ENCODE results near the gene MFAP2.
"Not testable (repeated sequence)": the region's sequence is repeated elsewhere in the genome, so short reads cannot be mapped to it uniquely, and the experiment has no call there.

The MFAP2 gene

GRCh38 chr1:16958475-16958874 lies 21.9 kb downstream of the MFAP2 start:
- no peak for DNase-seq

DNA sequence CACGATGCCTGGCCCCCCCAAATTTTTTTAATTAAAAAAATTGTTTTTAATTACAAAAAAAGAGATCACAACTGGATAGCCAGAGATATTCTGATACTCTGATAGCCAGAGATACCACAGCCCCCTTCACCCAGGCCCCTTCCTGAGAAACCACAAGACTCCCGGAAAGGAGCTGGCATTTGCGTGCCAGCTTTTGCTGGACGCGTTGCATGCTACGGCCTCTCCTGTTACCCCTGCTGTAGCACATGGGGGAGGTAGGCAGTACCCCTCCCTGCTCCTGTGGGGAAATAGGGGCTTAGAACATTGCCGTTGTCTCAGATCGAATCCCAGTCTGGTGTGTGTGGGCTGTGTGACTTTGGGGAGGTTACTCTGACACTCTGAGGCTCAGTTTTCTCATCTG lies 22.7 kb downstream of the MFAP2 start:
- no peak for DNase-seq

DNA sequence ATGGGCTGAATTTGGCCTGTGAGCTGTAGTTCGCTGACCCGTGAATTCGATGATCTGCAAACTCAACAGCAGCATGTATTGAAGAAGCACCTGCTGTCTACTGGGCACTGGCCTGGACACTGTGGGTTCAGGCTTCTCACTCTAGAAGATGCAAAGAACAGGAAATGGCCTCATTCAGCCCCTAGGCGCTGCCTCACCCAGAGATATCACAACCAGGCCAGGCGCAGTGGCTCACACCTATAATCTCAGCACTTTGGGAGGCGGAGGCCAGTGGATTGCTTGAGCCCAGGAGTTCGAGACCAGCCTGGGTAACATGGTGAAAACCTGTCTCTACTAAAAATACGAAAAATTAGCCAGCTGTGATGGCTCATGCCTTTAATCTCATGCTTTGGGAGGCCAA lies 23.6 kb downstream of the MFAP2 start:
- DNase-seq: no peak

- DNase-seq: no peak
Measured at GRCh38 chr1:16955186-16955585, 25.2 kb downstream of the MFAP2 start.

- no peak for DNase-seq
Measured at GRCh38 chr1:16954579-16954978, 25.8 kb downstream of the MFAP2 start.

- not testable (repeated sequence) for DNase-seq
Measured at GRCh38 chr1:16952376-16952775, 28.0 kb downstream of the MFAP2 start.

DNA sequence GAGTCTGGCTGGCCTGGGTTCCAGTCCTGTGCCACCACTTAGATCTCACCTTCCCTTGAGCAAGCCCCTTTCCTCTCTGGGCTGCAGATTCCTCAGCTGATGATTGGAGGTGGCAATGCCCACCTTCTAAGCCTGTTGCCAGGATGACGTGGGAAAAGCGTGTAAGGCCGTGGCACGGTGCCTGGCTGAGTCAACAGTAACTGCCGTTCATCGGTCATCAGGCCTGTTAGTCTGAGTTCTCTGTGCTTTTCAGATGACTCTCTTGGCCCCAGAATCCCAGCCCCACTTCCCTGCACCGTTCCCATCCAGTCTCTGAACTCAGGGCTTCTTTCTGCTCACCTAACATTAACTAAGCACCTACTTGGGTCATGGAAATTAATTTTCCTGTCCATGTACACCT lies 31.4 kb downstream of the MFAP2 start:
- not testable (repeated sequence) for DNase-seq

GRCh38 chr1:16948282-16948891 lies 32.0 kb downstream of the MFAP2 start:
- DNase-seq: not testable (repeated sequence)

DNA sequence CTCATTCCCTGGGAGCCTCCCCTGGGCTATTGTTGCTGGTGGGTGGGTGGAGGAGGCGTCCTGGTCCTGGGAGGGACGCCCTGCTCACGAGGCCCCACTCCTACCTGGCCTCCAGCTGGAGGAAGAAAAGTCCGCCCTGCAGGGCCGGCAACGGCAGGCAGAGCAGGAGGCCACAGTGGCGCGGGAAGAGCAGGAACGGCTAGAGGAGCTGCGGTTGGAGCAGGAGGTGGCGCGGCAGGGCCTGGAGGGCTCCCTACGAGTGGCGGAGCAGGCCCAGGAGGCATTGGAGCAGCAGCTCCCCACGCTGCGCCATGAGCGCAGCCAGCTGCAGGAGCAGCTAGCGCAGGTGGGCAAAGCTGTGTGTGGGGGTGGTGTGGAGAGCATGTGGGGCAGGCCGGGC lies 33.8 kb downstream of the MFAP2 start:
- DNase-seq: no peak

GRCh38 chr1:16946185-16946584 lies 34.2 kb downstream of the MFAP2 start:
- not testable (repeated sequence) for DNase-seq

DNA sequence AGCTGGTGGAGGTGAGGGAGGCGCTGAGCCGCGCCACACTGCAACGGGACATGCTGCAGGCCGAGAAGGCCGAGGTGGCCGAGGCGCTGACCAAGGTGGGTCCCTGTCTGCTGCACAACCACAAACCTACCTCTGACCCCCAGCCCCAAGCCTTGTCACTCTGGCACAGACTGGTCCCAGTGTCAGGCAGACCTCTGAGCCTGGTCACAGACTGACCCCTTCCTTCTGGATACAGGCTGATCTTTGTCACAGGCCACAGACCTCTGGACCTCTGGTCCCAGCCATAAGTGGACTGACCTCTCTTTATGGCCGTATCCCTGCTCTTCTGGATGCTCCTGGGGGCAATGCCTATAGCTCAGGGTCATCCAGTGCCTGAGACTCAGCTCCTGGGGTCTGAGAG lies 34.9 kb downstream of the MFAP2 start:
- not testable (repeated sequence) for DNase-seq

- DNase-seq: no peak
Measured at GRCh38 chr1:16944038-16944437, 36.4 kb downstream of the MFAP2 start.

GRCh38 chr1:16939386-16940180 lies 40.8 kb downstream of the MFAP2 start:
- DNase-seq: not testable (repeated sequence)

- no peak for DNase-seq
Measured at GRCh38 chr1:16938351-16939321, 41.8 kb downstream of the MFAP2 start.

- DNase-seq: not testable (repeated sequence)
Measured at GRCh38 chr1:16936580-16936979, 43.8 kb downstream of the MFAP2 start.

DNA sequence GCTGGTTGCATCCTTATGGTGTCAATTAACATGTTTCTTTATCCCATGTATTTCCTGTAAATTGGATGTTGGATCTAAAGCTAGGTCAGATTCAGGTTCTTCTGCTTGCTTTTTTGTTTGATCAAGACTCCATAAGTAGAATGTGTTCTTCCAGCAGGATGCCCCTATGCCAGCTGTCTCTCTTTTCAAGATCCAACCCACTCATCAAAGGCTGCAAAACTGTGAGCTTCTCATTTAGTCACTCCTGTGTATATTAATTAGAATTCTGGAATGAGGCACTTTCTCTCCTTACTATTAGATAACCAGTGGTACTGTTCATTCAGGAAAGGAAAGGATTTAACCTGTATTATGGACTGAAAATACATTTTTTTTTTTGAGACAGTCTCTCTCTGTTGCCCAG lies 46.5 kb downstream of the MFAP2 start:
- not testable (repeated sequence) for DNase-seq

GRCh38 chr1:16931206-16931934 lies 49.0 kb downstream of the MFAP2 start:
- DNase-seq: not testable (repeated sequence)

DNA sequence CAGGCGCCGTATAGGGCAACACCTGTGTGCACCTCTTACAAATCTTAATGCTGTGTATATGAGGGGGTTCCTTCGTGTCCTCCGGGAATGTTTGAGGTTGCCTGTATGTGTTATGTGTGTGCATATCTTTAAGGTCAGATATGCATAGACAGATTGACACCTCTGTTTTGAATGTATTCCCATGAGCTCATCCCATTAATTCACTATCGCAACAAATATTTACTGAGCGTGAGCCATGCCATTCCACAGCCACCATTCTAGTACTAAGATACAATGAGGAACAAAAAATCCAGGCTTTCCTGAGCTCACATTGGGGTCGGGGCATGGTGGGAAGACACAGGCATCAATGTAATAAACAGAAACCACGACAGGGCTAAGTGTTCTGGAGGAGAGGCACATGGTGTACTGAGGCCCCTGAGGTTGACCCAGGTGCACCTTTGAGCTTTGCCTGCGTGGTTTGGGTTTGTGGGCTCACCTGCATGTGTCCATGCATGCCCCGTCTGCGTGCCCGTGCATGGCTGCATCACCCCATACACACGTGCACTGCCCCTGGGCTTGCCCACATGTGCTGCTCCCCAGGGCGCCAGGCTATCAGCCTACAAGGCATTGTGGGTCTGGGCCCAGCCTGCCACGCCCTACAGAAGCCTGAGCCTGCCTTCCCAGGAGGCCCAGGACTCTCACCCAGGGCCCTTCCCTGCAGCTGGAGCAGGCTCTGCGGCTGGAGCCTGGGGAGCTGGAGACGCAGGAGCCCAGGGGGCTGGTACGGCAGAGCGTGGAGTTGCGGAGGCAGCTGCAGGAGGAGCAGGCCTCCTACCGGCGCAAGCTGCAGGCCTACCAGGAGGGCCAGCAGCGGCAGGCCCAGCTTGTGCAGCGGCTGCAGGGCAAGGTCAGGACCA lies 51.0 kb downstream of the MFAP2 start:
- not testable (repeated sequence) for DNase-seq

- DNase-seq: no peak
Measured at GRCh38 chr1:16927711-16928485, 52.5 kb downstream of the MFAP2 start.

- DNase-seq: no peak
Measured at GRCh38 chr1:16927256-16927655, 53.2 kb downstream of the MFAP2 start.

All from activated T-cell treated with anti-CD3 and anti-CD28 coated beads, Interleukin-2, amount 50 U/mL, for 48 hours (primary cell).